ENCODE results near the gene INSYN2B. TPM values are rescaled to one million over a fixed set of nuclear protein-coding genes. Genes with fewer than 3 reads are reported as not detected.
"Not testable (repeated sequence)": the region's sequence is repeated elsewhere in the genome, so short reads cannot be mapped to it uniquely, and the experiment has no call there.

Gene INSYN2B
- total RNA-seq, 2 experiments from 2014 or later: not detected

DNA sequence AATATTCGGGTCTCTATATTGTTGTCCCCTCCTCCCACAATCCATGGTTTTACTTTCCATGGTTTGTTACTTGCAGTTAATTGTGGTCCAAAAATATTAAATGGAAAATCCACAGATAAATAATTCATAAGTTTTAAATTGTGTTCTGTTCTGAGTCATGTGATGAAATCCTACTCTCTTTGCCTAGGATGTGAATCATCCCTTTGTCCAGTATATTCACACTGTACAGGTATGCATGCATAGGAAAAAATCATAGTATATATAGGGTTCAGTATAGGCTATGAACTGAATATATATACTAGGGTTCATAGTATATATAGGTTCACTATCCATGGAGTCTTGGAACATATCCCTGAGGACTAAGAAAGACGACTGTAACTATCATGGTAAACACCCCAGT, 19.6 kb downstream of the INSYN2B start:
- ATAC-seq (ENCODE audit: low read depth): no peak
- no peak overlapping the region for H3K4me3 Mint-ChIP-seq
- no peak for DNase-seq
- H3K4me1 Mint-ChIP-seq: no peaks in the 10 kb centered on the region
- H3K27ac Mint-ChIP-seq: no peak overlapping the region
- POLR2A ChIA-PET: no interaction called here
- H3K9me3 Mint-ChIP-seq: no peaks in the 10 kb centered on the region
- H3K36me3 Mint-ChIP-seq: peaks cover 8% of the 10 kb centered on the region
- H3K27me3 Mint-ChIP-seq: no peaks in the 10 kb centered on the region

DNA sequence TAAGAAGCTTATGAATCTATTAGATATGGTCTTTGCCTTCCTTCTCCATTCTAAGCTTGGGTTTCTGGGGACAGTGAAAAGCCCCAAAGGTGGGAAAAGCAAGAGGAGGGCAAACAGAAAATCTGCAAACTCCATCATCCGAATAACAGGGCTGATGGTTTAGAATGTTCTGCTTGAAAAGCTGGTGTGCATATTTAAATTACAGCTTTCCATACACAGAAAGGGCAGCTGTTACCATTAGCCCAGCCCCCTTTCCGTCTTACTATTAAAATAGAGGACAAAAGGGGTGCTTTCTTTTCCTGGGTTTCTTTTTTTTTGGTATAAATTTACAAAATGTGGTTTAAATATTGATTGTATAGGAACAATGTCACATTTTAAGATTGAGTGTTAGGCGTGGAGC, 22.0 kb downstream of the INSYN2B start:
- H3K36me3 Mint-ChIP-seq: peaks cover 9% of the 10 kb centered on the region
- POLR2A ChIA-PET: no interaction called here
- H3K27me3 Mint-ChIP-seq: no peaks in the 10 kb centered on the region
- no peak overlapping the region for H3K27ac Mint-ChIP-seq
- DNase-seq (no peak), ATAC-seq (ENCODE audit: low read depth) (no peak)
- no peaks in the 10 kb centered on the region for H3K4me1 Mint-ChIP-seq
- no peaks in the 10 kb centered on the region for H3K9me3 Mint-ChIP-seq
- no peak overlapping the region for H3K4me3 Mint-ChIP-seq

DNA sequence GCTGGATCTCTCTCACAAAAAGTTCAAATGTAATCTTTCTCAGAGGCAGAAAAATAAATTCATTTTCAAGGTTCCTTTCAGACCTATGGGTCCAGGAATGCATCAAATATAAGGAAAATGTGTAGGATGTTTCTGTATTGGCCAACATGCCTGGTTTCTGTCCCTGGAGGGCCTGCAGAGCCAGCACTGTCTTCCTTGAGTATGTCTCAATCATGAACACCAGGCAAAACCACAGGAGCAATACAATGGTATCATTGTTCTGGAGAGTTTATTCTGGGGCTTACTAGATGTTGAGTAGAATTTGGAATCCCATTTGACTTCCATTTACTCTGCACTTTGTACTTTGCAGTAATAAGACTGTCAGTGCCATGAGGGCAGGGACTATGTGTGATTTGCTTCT, 23.5 kb downstream of the INSYN2B start:
- peaks cover 16% of the 10 kb centered on the region for H3K36me3 Mint-ChIP-seq
- no peak overlapping the region for H3K27ac Mint-ChIP-seq
- no peaks in the 10 kb centered on the region for H3K9me3 Mint-ChIP-seq
- ATAC-seq (ENCODE audit: low read depth): no peak
- no peak for DNase-seq
- no peaks in the 10 kb centered on the region for H3K4me1 Mint-ChIP-seq
- no peak overlapping the region for H3K4me3 Mint-ChIP-seq
- POLR2A ChIA-PET: no interaction called here
- H3K27me3 Mint-ChIP-seq: no peaks in the 10 kb centered on the region

DNA sequence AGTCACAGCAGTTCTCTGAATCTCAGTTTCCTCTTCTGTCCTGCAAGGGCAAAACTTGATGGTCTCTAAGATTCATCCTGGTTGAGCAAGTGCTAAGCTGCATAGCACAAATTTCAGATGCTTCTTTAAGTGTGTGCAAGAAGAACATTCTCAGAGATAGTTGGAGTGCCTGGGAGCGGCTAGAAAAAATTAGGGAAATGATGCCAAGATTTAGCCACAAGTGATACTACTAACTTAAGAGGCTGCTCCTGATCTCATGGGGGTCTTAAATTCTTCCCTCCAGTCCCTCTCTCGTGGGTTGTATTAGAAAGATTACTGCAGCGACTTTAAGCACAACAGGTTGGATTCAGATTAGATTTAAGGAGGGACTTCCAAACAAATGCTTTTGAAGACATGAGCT, 24.2 kb downstream of the INSYN2B start:
- no peaks in the 10 kb centered on the region for H3K9me3 Mint-ChIP-seq
- POLR2A ChIA-PET: no interaction called here
- ATAC-seq (ENCODE audit: low read depth): no peak
- DNase-seq: no peak
- no peak overlapping the region for H3K27ac Mint-ChIP-seq
- peaks cover 21% of the 10 kb centered on the region for H3K36me3 Mint-ChIP-seq
- H3K4me1 Mint-ChIP-seq: no peaks in the 10 kb centered on the region
- H3K4me3 Mint-ChIP-seq: no peak overlapping the region
- H3K27me3 Mint-ChIP-seq: no peaks in the 10 kb centered on the region

DNA sequence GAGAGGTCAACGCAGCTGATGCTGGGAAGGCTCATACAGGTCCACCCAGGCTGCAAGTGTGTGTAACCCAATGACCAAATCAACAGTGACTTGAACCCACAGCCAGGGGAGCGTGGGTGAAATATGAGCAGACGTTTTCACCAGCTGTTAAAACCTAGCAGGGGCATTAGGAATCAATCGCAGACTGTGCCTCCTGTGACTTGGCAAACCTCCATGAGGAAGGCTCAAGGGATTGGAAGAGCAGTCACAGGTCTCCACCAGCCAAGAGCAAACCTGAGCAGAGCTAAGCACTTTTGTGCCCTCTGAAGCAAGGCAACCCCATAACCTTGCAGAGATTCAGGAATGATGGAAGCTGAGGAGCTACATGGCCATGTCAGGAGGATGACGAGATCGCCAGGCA, 25.5 kb downstream of the INSYN2B start:
- no peak for DNase-seq
- POLR2A ChIA-PET: no interaction called here
- Mint-ChIP-seq H3K4me1 (no peaks in the 10 kb centered on the region), H3K36me3 (peaks cover 24% of the 10 kb centered on the region), H3K27ac (peak overlapping the region; percentile 17), H3K4me3 (no peak overlapping the region), H3K9me3 (no peaks in the 10 kb centered on the region), H3K27me3 (no peaks in the 10 kb centered on the region)
- no peak for ATAC-seq (ENCODE audit: low read depth)

DNA sequence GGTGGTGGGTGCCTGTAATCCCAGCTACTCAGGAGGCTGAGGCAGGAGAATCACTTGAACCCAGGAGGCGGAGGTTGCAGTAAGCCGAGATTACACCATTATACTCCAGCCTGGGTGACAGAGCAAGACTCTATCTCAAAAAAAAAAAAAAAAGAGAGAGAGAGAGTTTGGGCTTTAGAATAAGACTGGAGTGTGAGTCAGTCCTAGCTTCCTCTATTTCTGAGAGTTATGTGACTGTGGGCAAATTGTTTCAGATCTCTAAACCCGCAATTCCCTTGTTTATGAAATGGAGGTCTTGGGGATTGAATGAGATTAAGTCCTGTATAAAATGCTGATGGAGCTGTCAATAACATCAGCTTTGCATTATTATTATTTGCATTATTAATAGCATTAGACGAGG, 27.1 kb downstream of the INSYN2B start:
- H3K9me3 Mint-ChIP-seq; H3K27ac Mint-ChIP-seq; POLR2A ChIA-PET; H3K27me3 Mint-ChIP-seq; H3K4me3 Mint-ChIP-seq; DNase-seq; H3K4me1 Mint-ChIP-seq; ATAC-seq (ENCODE audit: low read depth): not testable (repeated sequence)
- H3K36me3 Mint-ChIP-seq: peaks cover 36% of the 10 kb centered on the region

DNA sequence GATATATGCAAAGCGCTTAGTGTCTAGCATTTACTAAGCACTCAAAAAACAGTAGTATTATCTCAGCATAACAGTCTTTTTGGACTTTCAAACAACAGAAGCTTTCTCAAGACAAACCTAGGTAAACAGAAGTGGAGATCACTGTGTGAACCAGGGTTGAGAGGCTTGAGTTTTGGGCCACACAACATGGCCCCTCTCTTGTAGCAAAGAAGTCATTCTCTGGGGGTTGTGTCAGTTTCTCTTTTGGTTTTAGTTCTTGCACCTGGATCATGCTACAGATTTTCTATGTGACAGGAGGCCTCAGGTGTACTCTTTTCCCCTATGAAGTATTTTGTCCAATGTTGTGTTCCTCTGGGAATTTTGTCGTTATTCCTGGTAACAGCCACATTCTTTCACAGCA, 30.0 kb downstream of the INSYN2B start:
- Mint-ChIP-seq H3K4me3 (no peak overlapping the region), H3K9me3 (no peaks in the 10 kb centered on the region), H3K27ac (no peak overlapping the region), H3K4me1 (peaks cover 5% of the 10 kb centered on the region), H3K36me3 (peaks cover 50% of the 10 kb centered on the region), H3K27me3 (no peaks in the 10 kb centered on the region)
- ATAC-seq (ENCODE audit: low read depth) (no peak), DNase-seq (no peak)
- POLR2A ChIA-PET: no interaction called here

DNA sequence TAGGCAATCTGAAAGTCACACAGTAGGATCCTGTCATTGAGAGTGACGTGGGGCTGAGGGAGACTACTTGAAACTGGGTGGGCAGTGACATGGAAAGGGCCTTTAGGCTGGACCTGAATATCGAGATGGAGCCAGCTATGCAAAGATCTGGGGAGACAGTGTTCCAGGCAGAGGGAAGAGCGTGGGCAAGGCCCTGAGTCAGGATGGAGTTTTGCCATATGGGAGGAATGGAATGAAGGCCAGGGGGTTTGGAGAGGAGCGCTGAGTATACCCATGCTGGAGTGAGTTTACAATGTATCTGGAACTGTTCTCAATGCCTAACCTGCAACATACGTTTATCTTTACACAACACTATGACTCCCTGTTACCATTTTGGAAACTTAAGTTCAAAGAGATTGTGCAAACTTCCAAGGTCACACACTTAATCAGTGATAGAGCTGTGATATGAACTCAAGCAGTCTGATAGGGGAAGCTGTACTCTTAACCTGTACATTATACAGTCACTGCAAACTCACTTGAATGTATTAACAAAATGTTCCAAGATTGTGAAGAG, 33.5 kb downstream of the INSYN2B start:
- H3K36me3 Mint-ChIP-seq: peaks cover 39% of the 10 kb centered on the region
- no peaks in the 10 kb centered on the region for H3K27me3 Mint-ChIP-seq
- peaks cover 10% of the 10 kb centered on the region for H3K4me1 Mint-ChIP-seq
- POLR2A ChIA-PET: no interaction called here
- H3K4me3 Mint-ChIP-seq: no peak overlapping the region
- DNase-seq (no peak), ATAC-seq (ENCODE audit: low read depth) (no peak)
- H3K9me3 Mint-ChIP-seq: no peaks in the 10 kb centered on the region
- H3K27ac Mint-ChIP-seq: peak overlapping the region; percentile 21

DNA sequence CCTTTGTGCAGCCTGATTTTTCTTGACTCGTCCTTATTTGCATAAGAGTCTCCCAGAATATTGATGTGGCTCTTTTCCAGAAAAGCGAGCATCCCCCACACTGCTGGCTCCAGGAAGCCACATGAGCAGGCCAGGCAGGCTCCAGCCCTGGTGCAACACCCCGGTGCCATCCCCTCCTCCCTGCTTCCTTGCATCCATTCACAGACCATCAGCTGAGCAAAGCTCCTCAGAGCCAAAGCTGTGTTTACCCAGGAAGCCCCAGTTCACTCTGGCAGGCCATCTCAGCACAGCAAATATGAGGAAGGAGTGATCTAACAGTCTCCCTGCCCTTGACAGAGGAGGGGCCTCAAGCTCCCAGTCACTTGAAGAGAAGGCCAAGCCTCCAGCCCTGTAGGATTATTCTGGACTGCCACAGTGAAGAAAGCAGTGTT, 34.4 kb downstream of the INSYN2B start:
- POLR2A ChIA-PET: no interaction called here
- no peaks in the 10 kb centered on the region for H3K9me3 Mint-ChIP-seq

DNA sequence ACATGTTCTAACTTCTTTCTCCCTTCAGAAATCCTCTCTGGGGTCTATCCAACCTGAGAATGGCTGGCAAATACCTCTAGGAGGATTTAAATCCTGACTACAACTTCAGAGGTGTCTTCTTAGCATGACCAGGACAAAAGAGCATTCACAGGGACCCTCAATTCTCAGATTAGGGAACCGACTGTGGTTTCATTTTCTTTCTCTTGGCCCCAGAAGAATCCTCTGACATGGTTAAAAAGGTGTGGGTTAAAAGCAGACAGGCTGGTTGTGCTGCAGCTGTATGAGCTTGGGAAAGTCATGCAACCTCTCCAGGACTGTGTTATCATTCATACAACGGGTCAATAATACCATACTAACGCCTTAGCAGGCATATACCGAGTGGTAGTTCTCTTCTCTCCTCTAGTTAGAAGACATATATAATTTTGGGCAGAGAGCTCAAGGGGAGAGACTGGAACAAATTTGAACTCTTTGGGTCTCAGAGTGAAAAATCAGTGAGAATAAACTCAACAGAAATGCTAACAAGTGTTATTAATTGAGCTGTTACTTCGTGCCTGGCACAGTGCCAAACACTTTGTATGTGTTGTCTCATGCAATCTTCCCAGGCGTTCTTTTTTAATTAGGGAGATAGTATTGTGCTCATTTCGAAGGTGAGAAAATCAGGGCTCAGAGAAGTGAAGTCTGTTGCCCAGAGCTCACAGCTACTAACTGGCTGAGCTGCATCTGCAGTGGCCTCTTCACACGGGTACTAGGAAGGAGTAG, 35.2 kb downstream of the INSYN2B start:
- Mint-ChIP-seq H3K9me3 (no peaks in the 10 kb centered on the region), H3K27me3 (no peaks in the 10 kb centered on the region), H3K36me3 (peaks cover 31% of the 10 kb centered on the region), H3K27ac (no peak overlapping the region), H3K4me1 (peaks cover 10% of the 10 kb centered on the region), H3K4me3 (no peak overlapping the region)
- POLR2A ChIA-PET: no interaction called here
- ATAC-seq (ENCODE audit: low read depth) (no peak), DNase-seq (no peak)

More for the DNA sequence above, 34.4 kb downstream of the INSYN2B start:
- H3K36me3 Mint-ChIP-seq: peaks cover 31% of the 10 kb centered on the region
- H3K4me3 Mint-ChIP-seq: no peak overlapping the region
- ATAC-seq (ENCODE audit: low read depth) (no peak), DNase-seq (no peak)
- H3K27me3 Mint-ChIP-seq: no peaks in the 10 kb centered on the region
- H3K27ac Mint-ChIP-seq: no peak overlapping the region
- peaks cover 10% of the 10 kb centered on the region for H3K4me1 Mint-ChIP-seq

DNA sequence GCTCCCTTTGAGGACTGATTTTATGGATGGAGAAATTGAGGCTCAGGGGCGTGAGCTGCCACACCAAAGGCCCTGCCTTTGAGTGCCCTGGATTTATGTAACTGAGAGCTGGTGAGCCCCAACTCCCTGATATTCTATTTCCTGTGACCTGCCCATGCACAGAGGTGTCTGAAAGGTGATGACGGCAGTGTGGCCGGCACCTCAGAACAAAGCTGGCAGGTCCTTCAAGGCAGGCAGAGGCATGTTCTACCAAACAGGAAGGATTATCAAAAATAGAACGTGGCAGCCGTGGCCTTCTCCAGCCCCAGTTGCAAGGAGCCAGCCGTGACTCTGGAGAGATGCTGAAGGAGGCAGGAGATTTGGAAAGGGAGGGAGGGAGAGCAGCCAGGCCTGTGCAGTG, 36.2 kb downstream of the INSYN2B start:
- POLR2A ChIA-PET: no interaction called here
- peaks cover 23% of the 10 kb centered on the region for H3K36me3 Mint-ChIP-seq
- no peak overlapping the region for H3K4me3 Mint-ChIP-seq
- ATAC-seq (ENCODE audit: low read depth) (no peak), DNase-seq (no peak)
- no peaks in the 10 kb centered on the region for H3K9me3 Mint-ChIP-seq
- H3K27me3 Mint-ChIP-seq: no peaks in the 10 kb centered on the region
- H3K4me1 Mint-ChIP-seq: peaks cover 9% of the 10 kb centered on the region
- no peak overlapping the region for H3K27ac Mint-ChIP-seq

DNA sequence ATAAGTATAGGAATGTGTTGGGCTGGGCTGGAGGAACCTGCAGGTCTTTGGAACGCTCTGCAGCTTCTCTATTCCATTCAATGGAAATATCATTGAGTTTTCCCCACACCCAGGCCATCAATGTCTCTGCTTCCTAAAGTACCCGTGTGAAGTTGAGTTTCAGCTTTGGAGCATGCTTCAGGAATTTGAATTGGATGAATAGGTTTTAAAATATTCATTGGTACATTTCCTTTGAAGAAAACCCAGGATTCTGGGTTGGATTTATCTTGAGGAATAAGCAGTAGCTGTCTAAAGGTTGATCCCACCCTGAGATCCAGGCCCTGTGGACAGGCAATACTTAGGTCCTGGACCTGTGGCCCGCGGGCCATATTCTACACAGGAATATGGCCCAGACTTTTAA, 37.3 kb downstream of the INSYN2B start:
- POLR2A ChIA-PET: no interaction called here
- Mint-ChIP-seq H3K27ac (no peak overlapping the region), H3K27me3 (no peaks in the 10 kb centered on the region), H3K36me3 (peaks cover 14% of the 10 kb centered on the region), H3K9me3 (no peaks in the 10 kb centered on the region), H3K4me1 (peaks cover 9% of the 10 kb centered on the region), H3K4me3 (no peak overlapping the region)
- DNase-seq: no peak
- ATAC-seq (ENCODE audit: low read depth): no peak

DNA sequence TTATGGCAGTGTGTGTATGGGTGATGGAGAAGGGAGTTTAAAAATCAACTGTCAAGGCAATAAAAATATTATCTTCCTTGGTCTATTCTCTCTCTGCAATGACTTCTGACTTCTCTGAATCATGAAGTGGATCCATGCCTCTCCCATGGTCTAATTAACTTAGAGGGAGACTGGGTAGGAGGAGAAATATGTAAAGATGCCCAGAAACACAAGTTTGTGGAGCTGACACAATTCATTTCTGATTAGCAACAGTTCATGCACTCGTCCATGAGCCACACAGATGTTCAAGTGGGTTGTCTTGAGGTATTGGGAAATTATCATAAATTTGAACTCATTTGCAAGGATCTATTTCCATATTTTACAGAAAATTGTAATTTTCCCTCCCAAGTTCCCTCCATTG, 38.1 kb downstream of the INSYN2B start:
- DNase-seq (no peak), ATAC-seq (ENCODE audit: low read depth) (no peak)
- no peaks in the 10 kb centered on the region for H3K9me3 Mint-ChIP-seq
- H3K36me3 Mint-ChIP-seq: peaks cover 9% of the 10 kb centered on the region
- POLR2A ChIA-PET: no interaction called here
- peaks cover 9% of the 10 kb centered on the region for H3K4me1 Mint-ChIP-seq
- H3K27me3 Mint-ChIP-seq: no peaks in the 10 kb centered on the region
- no peak overlapping the region for H3K4me3 Mint-ChIP-seq
- H3K27ac Mint-ChIP-seq: no peak overlapping the region

DNA sequence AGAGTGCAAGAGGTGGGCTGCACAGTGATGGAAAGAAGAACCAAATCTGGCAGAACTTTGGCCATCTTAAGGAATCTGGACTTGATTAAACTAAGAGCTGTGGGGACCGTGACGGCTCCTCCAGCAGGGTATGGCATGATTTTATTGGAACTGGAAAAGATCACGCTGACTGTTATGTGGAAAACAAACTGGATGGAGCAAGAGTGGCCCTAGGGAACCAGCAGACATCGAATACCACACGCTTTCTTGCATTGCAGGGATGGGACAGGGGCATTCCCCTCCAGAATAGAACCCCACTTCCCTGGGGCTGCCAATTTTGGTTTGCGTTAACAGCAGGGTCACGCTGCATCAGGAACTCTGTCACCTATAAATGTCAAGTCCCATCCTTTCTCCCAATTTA, 38.8 kb downstream of the INSYN2B start:
- Mint-ChIP-seq H3K4me1 (peaks cover 9% of the 10 kb centered on the region), H3K9me3 (no peaks in the 10 kb centered on the region), H3K27me3 (no peaks in the 10 kb centered on the region), H3K27ac (no peak overlapping the region), H3K36me3 (peaks cover 8% of the 10 kb centered on the region), H3K4me3 (no peak overlapping the region)
- POLR2A ChIA-PET: no interaction called here
- DNase-seq: no peak
- no peak for ATAC-seq (ENCODE audit: low read depth)
